Measurements from ENCODE around the gene VDAC2. TPM values are rescaled to one million over a fixed set of nuclear protein-coding genes. Genes with fewer than 3 reads are reported as not detected.

The VDAC2 gene
- total and polyA plus RNA-seq, 2 experiments from 2014 or later = 242 to 311 TPM

DNA sequence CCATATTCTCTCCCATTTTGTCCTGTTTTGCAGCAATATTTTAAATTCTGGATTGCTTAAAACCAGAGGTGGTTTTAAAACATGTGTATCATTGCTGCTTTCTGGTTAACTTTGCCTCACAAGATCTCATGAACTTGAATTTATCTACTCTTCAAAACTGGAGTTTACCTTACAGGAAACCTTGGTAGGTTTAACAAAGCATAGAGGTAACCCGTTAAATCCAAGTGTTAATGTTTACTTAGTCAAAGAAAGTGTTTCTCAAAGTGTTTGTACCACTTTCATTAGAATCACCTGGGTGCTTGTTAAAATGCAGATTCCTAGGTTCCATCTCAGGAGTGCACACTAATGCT, 44.0 kb upstream of the VDAC2 start:
- H3K27me3 ChIP-seq (ENCODE audit: insufficient read depth) = no peaks in the 10 kb centered on the region
- H3K36me3 Mint-ChIP-seq (ENCODE audit: low read depth) = peaks cover 7% of the 10 kb centered on the region; the same call in 2 of the 3 replicates
- no peak overlapping the region for H3K27ac Mint-ChIP-seq
- no peaks in the 10 kb centered on the region for H3F3A ChIP-seq (replicated peaks; ENCODE audit: low read depth)
- no peaks in the 10 kb centered on the region for H3K36me3 ChIP-seq (ENCODE audit: insufficient read depth)
- peaks cover 7% of the 10 kb centered on the region for H4K20me1 ChIP-seq (replicated peaks; ENCODE audit: insufficient read depth)
- H3K9me2 ChIP-seq (ENCODE audit: insufficient read depth) = no peaks in the 10 kb centered on the region
- H2AFZ ChIP-seq = no peak overlapping the region
- no peaks in the 10 kb centered on the region for H3K9me3 Mint-ChIP-seq
- no peaks in the 10 kb centered on the region; the same call in 1 of the 2 replicates for H3K4me1 ChIP-seq (ENCODE audit: insufficient read depth)
- no peak for ATAC-seq
- no peak overlapping the region for H3K4me2 ChIP-seq
- DNase-seq (ENCODE audit: low spot score) = no peak
- TF ChIP-seq, protein P1, sequence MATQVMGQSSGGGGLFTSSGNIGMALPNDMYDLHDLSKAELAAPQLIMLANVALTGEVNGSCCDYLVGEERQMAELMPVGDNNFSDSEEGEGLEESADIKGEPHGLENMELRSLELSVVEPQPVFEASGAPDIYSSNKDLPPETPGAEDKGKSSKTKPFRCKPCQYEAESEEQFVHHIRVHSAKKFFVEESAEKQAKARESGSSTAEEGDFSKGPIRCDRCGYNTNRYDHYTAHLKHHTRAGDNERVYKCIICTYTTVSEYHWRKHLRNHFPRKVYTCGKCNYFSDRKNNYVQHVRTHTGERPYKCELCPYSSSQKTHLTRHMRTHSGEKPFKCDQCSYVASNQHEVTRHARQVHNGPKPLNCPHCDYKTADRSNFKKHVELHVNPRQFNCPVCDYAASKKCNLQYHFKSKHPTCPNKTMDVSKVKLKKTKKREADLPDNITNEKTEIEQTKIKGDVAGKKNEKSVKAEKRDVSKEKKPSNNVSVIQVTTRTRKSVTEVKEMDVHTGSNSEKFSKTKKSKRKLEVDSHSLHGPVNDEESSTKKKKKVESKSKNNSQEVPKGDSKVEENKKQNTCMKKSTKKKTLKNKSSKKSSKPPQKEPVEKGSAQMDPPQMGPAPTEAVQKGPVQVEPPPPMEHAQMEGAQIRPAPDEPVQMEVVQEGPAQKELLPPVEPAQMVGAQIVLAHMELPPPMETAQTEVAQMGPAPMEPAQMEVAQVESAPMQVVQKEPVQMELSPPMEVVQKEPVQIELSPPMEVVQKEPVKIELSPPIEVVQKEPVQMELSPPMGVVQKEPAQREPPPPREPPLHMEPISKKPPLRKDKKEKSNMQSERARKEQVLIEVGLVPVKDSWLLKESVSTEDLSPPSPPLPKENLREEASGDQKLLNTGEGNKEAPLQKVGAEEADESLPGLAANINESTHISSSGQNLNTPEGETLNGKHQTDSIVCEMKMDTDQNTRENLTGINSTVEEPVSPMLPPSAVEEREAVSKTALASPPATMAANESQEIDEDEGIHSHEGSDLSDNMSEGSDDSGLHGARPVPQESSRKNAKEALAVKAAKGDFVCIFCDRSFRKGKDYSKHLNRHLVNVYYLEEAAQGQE (IDR thresholded peaks at IDR 0.05; ENCODE audit: unreplicated experiment) = no peak
- TF ChIP-seq, protein P2, sequence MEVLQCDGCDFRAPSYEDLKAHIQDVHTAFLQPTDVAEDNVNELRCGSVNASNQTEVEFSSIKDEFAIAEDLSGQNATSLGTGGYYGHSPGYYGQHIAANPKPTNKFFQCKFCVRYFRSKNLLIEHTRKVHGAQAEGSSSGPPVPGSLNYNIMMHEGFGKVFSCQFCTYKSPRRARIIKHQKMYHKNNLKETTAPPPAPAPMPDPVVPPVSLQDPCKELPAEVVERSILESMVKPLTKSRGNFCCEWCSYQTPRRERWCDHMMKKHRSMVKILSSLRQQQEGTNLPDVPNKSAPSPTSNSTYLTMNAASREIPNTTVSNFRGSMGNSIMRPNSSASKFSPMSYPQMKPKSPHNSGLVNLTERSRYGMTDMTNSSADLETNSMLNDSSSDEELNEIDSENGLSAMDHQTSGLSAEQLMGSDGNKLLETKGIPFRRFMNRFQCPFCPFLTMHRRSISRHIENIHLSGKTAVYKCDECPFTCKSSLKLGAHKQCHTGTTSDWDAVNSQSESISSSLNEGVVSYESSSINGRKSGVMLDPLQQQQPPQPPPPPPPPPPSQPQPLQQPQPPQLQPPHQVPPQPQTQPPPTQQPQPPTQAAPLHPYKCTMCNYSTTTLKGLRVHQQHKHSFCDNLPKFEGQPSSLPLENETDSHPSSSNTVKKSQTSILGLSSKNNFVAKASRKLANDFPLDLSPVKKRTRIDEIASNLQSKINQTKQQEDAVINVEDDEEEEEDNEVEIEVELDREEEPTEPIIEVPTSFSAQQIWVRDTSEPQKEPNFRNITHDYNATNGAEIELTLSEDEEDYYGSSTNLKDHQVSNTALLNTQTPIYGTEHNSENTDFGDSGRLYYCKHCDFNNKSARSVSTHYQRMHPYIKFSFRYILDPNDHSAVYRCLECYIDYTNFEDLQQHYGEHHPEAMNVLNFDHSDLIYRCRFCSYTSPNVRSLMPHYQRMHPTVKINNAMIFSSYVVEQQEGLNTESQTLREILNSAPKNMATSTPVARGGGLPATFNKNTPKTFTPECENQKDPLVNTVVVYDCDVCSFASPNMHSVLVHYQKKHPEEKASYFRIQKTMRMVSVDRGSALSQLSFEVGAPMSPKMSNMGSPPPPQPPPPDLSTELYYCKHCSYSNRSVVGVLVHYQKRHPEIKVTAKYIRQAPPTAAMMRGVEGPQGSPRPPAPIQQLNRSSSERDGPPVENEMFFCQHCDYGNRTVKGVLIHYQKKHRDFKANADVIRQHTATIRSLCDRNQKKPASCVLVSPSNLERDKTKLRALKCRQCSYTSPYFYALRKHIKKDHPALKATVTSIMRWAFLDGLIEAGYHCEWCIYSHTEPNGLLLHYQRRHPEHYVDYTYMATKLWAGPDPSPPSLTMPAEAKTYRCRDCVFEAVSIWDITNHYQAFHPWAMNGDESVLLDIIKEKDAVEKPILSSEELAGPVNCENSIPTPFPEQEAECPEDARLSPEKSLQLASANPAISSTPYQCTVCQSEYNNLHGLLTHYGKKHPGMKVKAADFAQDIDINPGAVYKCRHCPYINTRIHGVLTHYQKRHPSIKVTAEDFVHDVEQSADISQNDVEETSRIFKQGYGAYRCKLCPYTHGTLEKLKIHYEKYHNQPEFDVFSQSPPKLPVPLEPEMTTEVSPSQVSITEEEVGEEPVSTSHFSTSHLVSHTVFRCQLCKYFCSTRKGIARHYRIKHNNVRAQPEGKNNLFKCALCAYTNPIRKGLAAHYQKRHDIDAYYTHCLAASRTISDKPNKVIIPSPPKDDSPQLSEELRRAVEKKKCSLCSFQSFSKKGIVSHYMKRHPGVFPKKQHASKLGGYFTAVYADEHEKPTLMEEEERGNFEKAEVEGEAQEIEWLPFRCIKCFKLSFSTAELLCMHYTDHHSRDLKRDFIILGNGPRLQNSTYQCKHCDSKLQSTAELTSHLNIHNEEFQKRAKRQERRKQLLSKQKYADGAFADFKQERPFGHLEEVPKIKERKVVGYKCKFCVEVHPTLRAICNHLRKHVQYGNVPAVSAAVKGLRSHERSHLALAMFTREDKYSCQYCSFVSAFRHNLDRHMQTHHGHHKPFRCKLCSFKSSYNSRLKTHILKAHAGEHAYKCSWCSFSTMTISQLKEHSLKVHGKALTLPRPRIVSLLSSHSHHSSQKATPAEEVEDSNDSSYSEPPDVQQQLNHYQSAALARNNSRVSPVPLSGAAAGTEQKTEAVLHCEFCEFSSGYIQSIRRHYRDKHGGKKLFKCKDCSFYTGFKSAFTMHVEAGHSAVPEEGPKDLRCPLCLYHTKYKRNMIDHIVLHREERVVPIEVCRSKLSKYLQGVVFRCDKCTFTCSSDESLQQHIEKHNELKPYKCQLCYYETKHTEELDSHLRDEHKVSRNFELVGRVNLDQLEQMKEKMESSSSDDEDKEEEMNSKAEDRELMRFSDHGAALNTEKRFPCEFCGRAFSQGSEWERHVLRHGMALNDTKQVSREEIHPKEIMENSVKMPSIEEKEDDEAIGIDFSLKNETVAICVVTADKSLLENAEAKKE (CRISPR knock-in tag; IDR thresholded peaks at IDR 0.05) = no peak
- no peak for TF ChIP-seq ZNF331 (CRISPR knock-in tag; IDR thresholded peaks at IDR 0.05; ENCODE audit: low read depth)
- TF ChIP-seq, protein P3, sequence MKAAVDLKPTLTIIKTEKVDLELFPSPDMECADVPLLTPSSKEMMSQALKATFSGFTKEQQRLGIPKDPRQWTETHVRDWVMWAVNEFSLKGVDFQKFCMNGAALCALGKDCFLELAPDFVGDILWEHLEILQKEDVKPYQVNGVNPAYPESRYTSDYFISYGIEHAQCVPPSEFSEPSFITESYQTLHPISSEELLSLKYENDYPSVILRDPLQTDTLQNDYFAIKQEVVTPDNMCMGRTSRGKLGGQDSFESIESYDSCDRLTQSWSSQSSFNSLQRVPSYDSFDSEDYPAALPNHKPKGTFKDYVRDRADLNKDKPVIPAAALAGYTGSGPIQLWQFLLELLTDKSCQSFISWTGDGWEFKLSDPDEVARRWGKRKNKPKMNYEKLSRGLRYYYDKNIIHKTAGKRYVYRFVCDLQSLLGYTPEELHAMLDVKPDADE (IDR thresholded peaks at IDR 0.05) = no peak
- TF ChIP-seq NANOG (IDR thresholded peaks at IDR 0.05; ENCODE audit: borderline replicate concordance) = no peak
- TF ChIP-seq STAT1 (IDR thresholded peaks at IDR 0.05; ENCODE audit: unreplicated experiment) = no peak
- no peak for TF ChIP-seq POLR2AphosphoS5 (IDR thresholded peaks at IDR 0.05; ENCODE audit: low read depth)
- no peak for TF ChIP-seq EZH2phosphoT487 (IDR thresholded peaks at IDR 0.05; ENCODE audit: unreplicated experiment)
- TF ChIP-seq JUNB (IDR thresholded peaks at IDR 0.05; ENCODE audit: unreplicated experiment) = no peak
- TF ChIP-seq, protein P4, sequence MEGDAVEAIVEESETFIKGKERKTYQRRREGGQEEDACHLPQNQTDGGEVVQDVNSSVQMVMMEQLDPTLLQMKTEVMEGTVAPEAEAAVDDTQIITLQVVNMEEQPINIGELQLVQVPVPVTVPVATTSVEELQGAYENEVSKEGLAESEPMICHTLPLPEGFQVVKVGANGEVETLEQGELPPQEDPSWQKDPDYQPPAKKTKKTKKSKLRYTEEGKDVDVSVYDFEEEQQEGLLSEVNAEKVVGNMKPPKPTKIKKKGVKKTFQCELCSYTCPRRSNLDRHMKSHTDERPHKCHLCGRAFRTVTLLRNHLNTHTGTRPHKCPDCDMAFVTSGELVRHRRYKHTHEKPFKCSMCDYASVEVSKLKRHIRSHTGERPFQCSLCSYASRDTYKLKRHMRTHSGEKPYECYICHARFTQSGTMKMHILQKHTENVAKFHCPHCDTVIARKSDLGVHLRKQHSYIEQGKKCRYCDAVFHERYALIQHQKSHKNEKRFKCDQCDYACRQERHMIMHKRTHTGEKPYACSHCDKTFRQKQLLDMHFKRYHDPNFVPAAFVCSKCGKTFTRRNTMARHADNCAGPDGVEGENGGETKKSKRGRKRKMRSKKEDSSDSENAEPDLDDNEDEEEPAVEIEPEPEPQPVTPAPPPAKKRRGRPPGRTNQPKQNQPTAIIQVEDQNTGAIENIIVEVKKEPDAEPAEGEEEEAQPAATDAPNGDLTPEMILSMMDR (conservative IDR thresholded peaks at IDR 0.05; ENCODE audit: low read depth in 2 of 2) = no peak
- no peak overlapping the region for H3K4me3 Mint-ChIP-seq
- no peak overlapping the region for H3K4me3 ChIP-seq
- H3K4me1 Mint-ChIP-seq = 0 out of 3 replicates have a peak, but pooled peaks cover 2% of the 10 kb centered on the region
- H3K27me3 Mint-ChIP-seq (ENCODE audit: insufficient read depth, low read depth, poor library complexity) = no peaks in the 10 kb centered on the region
- H3K27ac ChIP-seq (ENCODE audit: low read depth) = no peak overlapping the region
- no peaks in the 10 kb centered on the region for H3K79me2 ChIP-seq (replicated peaks; ENCODE audit: insufficient read depth)

All from GM23338 (cell line).